WI38 (cell line): ENCODE data around the gene MAMLD1.
A peak's percentile ranks its signal among the peaks of the same experiment; 100 is the strongest.

ENCODE experiments used
- H3K4me3 ChIP-seq: 2 replicates; pipeline ENCODE4 v1.5.1; 2011; ENCODE audit warnings: low read depth, mild to moderate bottlenecking, control low read depth, low read length
- TF ChIP-seq, protein P1 (sequence below): IDR thresholded peaks from 2 replicates; pipeline ENCODE4 v1.5.1; 2012; ENCODE audit warnings: low read depth, mild to moderate bottlenecking, control low read depth, low read length

MAMLD1 gene

GRCh38 chrX:150478496-150479492 is 115.7 kb downstream of the MAMLD1 start:
- H3K4me3 ChIP-seq: no peak overlapping the region
- TF ChIP-seq, protein P1, sequence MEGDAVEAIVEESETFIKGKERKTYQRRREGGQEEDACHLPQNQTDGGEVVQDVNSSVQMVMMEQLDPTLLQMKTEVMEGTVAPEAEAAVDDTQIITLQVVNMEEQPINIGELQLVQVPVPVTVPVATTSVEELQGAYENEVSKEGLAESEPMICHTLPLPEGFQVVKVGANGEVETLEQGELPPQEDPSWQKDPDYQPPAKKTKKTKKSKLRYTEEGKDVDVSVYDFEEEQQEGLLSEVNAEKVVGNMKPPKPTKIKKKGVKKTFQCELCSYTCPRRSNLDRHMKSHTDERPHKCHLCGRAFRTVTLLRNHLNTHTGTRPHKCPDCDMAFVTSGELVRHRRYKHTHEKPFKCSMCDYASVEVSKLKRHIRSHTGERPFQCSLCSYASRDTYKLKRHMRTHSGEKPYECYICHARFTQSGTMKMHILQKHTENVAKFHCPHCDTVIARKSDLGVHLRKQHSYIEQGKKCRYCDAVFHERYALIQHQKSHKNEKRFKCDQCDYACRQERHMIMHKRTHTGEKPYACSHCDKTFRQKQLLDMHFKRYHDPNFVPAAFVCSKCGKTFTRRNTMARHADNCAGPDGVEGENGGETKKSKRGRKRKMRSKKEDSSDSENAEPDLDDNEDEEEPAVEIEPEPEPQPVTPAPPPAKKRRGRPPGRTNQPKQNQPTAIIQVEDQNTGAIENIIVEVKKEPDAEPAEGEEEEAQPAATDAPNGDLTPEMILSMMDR: no peak

DNA sequence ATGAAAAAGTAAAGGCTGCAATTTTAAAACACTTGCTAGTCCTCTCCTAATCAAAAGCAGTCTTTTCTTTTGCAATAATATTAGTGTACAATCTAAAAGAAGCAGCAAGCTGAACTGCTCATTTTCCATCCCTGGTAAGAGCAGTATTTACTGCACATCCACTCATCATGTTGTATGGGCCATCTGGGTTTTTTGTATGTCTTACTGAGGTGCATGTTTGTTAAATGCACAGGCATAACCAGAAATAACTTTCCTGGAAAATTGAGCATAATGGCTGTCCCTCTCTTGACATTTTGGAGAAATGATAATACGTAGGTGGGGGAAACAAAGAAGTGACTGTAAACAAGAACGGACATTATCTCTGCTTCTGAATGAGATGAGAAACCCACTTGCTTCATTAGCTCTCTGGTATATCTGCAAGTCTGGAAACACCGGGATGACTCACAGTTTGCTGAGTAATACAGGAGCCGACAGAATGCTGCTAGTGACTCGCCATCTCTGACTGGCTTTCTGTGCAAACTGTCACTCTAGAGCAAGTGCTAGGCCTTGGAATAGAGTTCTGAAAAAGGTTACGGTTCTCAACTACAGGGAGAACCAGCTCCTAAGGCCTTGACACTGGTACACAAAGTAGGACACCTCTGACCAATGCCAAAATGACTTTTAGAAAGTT is 119.6 kb downstream of the MAMLD1 start:
- H3K4me3 ChIP-seq: no peak overlapping the region
- TF ChIP-seq, protein P1: no peak

GRCh38 chrX:150483356-150483985 is 120.4 kb downstream of the MAMLD1 start:
- TF ChIP-seq, protein P1: no peak
- no peak overlapping the region for H3K4me3 ChIP-seq

GRCh38 chrX:150486011-150486410 is 122.9 kb downstream of the MAMLD1 start:
- H3K4me3 ChIP-seq: no peak overlapping the region
- TF ChIP-seq, protein P1: peak; percentile 42

- no peak overlapping the region for H3K4me3 ChIP-seq
- TF ChIP-seq, protein P1: no peak
Measured at GRCh38 chrX:150487369-150488094, 124.4 kb downstream of the MAMLD1 start.

DNA sequence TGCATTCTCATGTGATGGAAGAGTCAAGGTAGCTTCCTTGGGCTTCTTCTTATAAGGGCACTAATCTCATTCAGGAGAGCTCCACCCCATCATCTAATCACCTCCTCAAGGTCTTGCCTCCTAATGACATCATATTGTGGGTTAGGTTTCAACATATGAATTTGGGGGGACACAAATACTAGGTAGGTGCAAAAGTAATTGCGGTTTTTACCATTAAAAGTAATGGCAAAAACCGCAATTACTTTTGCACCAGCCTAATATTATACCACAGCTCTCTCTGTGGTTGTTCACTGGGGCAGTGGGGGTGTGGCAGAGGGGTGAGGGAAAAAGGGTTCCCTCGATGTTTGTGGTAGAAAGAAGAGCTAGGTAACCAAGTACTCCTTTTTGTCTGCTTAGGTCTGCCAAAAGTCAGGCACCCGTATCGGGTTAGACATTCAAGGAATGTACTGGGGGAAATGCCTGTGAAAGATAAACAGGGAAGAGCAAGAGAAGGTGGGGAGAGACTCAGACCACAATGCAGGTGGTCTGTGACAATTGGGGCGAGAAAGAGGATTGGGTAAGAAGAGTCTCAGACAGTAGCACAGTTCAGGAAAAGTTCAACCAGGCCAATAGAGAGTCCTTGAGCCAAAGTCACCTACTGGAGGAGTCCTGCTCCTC is 126.4 kb downstream of the MAMLD1 start:
- H3K4me3 ChIP-seq: no peak overlapping the region
- TF ChIP-seq, protein P1: no peak
